ENCODE results near the gene CPEB2.
"Not testable (repeated sequence)": the region's sequence is repeated elsewhere in the genome, so short reads cannot be mapped to it uniquely, and the experiment has no call there.

Gene CPEB2

DNA sequence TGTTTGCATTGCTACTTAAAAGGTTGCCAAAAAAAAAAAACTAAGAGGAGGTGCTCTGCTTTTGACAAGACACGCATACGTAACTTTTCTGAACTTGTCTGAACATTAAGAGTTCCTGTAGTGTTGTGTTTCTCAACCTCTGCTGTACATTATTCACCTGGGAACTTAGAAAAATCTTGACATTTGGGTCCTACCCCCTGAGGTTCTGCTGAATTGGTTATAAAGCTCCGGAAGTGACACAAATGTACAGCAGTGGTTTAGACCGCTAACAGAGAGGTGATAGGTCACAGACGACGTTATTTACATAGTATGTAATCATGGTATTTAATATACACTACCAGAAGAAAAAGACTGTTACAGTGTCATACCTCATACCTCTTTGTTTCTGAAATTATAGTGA is 61.1 kb downstream of the CPEB2 start:
- no peak for DNase-seq

DNA sequence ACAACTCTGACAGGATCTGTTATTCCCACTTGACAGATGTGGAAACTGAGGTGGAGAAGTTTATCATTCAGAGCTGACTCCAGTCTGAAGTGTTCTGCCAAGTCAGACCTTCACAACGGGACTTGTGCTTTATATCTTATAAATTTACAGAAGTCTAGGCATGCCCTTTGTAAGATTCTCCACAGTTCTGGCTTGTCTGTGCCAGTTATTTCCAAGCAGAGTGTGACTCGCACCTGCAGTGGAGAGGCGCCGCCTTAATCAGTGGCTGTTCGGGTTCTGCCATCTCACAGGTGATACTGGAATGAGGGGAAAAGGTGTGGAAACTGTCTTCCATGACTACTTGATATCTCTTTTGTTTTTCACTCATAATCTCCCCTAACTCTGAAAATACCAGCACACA is 63.2 kb downstream of the CPEB2 start:
- DNase-seq: no peak

GRCh38 chr4:15066140-15066539 is 63.9 kb downstream of the CPEB2 start:
- DNase-seq: no peak

GRCh38 chr4:15068298-15068697 is 66.0 kb downstream of the CPEB2 start:
- DNase-seq: no peak

- DNase-seq: no peak
Observed at GRCh38 chr4:15075875-15076274, 73.6 kb downstream of the CPEB2 start.

DNA sequence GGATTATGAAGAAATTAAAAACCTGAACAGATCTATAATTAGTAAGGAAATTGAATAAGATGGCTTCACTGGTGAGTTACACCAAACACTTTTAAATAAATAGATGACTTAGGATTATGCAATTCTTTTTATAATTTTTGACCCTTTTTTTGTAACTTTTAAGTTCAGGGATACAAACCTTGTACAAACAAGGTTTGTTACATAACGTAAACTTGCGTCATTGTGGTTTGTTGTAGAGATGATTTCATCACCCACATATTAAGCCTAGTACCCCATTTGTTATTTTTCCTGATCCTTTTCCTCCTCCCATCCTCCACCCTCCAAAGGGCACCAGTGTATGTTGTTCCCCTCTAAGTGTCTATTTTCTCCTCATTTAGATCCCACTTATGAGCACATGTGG is 75.7 kb downstream of the CPEB2 start:
- no peak for DNase-seq

GRCh38 chr4:15078682-15079642 is 76.7 kb downstream of the CPEB2 start:
- no peak for DNase-seq

- no peak for DNase-seq
Observed at GRCh38 chr4:15084780-15085179, 82.5 kb downstream of the CPEB2 start.

GRCh38 chr4:15085762-15086161 is 83.5 kb downstream of the CPEB2 start:
- not testable (repeated sequence) for DNase-seq

GRCh38 chr4:15086259-15086658 is 84.0 kb downstream of the CPEB2 start:
- not testable (repeated sequence) for DNase-seq

GRCh38 chr4:15088394-15089035 is 86.2 kb downstream of the CPEB2 start:
- no peak for DNase-seq

- DNase-seq: no peak
Observed at GRCh38 chr4:15089979-15090378, 87.7 kb downstream of the CPEB2 start.

- no peak for DNase-seq
Observed at GRCh38 chr4:15100380-15100779, 98.1 kb downstream of the CPEB2 start.

DNA sequence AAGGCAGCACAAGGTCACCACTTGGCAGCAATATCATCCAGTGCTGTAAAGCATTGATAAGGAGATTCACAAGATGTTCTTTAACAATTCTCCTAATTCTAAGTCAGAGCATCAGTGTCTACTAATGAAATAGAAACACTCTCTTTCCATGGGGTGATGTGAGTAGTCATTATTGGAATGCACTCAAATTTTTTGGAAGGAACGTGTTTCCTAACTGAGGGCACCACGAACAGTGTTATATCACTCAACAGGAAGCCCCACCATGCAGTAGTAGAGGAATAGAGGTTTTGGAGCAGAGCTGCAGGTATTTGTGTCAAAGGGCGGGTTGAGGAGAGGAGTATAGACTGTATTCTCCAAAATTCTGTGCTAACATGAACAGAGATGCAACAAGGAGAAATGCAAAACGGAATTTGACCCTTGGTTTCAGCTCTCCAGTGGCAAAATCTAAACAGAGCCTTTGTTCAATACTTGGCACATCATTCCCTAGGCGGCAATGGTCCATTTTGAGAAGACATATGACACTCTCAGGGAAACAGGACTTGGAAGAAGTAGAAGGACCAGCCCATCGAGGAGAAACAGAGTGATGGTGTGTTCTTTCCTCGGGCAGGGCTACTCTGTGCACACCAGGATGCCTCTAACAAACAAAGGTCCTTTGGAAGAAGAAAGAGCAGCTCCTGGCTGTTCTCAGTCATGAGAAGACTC is 98.9 kb downstream of the CPEB2 start:
- DNase-seq: no peak

DNA sequence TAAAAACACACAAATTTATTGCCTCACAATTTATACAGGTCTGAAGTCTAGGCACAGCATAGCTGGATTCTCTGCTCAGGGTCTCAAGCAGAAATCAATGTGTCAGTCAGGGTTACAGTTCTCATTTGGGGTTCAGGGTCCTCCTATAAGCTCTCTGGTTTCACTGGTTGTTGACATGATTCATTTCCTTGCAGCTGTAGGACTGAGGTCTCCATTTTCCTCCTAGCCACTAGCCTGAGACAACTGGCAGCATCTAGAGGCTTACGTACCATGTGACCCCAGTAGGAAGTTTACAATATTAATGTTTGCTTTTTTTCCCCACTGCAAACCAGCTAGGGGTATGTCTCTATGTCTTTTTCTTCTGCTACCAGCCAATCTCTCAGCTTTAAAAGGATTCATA is 102.5 kb downstream of the CPEB2 start:
- no peak for DNase-seq

DNA sequence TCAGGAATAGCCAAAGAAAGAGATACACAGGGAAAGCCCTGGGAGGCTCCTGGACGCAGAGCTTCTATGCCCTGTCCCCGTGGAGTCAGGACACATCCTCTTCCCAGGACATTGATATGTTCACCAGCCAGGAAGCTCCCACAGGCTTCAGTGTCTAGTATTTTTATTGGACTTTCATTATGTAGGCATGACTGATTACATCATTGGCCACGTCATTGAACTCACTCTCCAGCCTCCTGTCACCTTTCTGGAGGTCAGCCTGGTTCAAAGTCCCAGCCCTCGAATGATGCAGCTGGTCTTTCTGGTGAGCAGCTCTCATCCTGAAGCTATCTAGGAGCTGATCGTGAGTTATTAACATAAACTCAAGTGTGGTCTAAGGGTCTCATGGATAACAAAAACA is 104.1 kb downstream of the CPEB2 start:
- no peak for DNase-seq

DNA sequence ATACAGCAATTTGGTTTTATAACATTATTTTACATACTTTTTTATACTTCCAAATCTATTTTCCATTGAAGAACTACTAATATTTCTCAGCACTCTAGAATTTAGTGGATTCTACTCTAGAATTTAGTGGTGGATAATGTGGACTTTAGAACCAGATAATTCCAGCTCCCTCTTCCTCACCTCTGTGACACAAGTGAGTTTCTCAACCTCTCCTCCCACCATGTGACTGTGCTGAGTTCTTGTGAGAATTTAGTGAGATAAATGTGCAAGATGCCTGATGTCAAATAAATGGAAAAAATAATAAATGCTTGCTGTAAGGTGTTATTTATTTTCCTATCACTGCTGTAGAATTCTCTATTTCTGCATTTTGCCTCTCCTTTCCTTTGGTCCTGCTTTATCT is 107.3 kb downstream of the CPEB2 start:
- no peak for DNase-seq

GRCh38 chr4:15110120-15110571 is 107.9 kb downstream of the CPEB2 start:
- no peak for DNase-seq

GRCh38 chr4:15116509-15117079 is 114.3 kb downstream of the CPEB2 start:
- DNase-seq: no peak

DNA sequence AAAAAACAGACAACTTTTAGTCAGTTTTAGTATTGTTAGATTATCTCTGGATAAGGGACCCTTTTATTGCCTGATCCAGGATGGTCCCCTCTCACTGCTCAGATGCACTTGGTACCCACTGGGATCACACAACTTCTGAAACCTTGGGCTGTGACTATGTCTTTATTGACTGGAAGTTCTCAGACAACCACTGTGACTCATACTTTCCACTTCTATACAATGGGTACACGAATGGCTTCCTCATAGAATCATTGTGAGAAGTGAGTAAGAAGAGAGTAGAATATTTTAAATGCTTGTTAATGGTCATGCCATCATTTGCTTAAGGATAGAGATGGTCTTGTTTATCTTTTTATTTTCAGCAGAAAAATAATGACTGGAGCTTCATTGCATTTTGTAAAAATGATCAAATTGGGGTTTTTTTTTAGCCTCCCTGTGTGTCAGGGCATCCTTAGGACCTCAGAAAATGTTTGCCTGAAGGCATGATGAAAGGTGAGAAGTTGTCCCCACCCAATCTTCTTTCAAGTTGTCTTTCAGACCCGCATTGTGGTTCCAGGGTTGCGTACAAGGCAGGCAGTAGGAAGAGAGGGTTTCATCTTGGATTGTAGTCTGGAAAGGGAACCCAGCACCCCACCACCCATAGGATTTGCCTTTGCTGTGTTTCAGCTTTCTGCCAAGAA is 115.1 kb downstream of the CPEB2 start:
- DNase-seq: no peak

GRCh38 chr4:15118292-15118691 is 116.0 kb downstream of the CPEB2 start:
- DNase-seq: no peak

Data from RPMI8226 (cell line).